ENCODE data around the gene EFCAB12.
A peak's percentile ranks its signal among the peaks of the same experiment; 100 is the strongest.

Gene EFCAB12

DNA sequence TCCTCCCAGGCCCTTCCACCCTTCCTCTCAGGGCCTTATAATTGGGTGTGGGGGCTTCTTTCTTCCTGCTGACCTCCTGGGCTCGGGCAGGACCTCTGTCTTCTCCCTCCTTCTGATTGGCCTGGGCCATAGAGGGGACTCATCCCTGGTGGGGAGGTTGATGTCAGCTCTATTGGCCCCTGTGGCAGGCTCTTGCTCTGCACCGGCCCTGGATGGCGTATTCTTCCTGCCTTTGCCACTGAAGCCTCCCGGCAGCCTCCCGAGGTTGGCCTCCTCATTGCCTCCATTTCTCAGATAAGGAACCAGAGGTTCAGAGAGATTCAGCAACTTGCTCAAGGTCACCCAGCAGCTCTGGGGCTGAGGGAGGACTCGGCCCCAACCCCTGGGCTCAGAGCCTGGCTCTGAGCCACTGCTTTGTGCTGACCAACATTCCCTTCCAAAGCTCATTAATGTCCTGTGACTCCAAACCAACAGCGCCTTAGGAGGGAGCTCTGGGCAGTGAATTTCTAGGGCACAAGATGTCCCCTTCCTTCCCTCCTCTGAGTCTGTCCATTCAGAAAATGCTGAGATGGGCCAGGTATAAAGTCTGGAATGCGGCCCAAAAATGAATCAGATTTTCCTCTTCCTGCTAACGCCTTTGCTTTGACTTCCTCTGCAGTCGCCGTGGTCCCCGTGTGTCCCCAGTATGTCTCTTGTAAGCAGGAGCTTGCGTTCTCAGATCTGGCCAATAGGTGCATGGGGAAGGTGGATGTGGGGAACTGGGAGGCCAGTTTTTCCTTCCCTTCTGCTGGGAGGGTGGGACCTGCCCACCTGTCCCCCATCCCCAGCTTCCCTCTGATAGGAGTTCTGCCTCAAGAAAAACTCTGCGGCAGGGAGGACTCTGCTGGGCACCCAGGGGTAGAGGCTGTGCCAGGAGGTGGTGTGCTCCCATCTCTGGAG lies 75.5 kb downstream of the EFCAB12 start:
- TF ChIP-seq, protein P1, sequence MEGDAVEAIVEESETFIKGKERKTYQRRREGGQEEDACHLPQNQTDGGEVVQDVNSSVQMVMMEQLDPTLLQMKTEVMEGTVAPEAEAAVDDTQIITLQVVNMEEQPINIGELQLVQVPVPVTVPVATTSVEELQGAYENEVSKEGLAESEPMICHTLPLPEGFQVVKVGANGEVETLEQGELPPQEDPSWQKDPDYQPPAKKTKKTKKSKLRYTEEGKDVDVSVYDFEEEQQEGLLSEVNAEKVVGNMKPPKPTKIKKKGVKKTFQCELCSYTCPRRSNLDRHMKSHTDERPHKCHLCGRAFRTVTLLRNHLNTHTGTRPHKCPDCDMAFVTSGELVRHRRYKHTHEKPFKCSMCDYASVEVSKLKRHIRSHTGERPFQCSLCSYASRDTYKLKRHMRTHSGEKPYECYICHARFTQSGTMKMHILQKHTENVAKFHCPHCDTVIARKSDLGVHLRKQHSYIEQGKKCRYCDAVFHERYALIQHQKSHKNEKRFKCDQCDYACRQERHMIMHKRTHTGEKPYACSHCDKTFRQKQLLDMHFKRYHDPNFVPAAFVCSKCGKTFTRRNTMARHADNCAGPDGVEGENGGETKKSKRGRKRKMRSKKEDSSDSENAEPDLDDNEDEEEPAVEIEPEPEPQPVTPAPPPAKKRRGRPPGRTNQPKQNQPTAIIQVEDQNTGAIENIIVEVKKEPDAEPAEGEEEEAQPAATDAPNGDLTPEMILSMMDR (IDR thresholded peaks at IDR 0.05; ENCODE audit: insufficient read depth, low read depth, low read length, missing control alignments): no peak
- DNase-seq (ENCODE audit: low read depth): no peak

DNA sequence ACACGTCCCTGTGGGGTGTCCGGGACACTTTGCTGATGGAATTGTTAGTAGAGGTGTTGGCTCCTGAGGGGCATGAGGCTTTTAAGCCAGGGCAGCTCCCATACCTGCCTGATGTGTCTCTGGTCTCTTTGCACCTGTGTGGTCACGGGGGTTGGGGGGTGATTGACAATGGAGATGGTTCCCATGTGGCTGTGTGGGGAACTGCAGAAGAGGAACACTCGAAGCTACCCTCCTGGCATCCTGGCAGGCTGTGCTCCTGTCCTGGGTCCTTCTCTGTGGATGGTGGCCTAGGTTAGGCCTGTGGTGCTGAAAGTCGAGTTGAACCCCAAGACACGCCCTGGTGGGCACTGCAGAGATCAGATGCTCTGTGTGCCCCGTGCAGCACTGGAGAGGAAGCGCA lies 76.4 kb downstream of the EFCAB12 start:
- TF ChIP-seq, protein P1 (IDR thresholded peaks at IDR 0.05; ENCODE audit: insufficient read depth, low read depth, low read length, missing control alignments): peak; percentile 33
- DNase-seq (ENCODE audit: low read depth): no peak
- H3K4me3 ChIP-seq (ENCODE audit: low read length): no peak overlapping the region

More for the DNA sequence above, 75.5 kb downstream of the EFCAB12 start:
- no peak overlapping the region for H3K4me3 ChIP-seq (ENCODE audit: low read length)

Data from epithelial cell of esophagus (primary cell).